PC-9 (cell line): ENCODE data around the gene RPTOR. TPM values are rescaled to one million over a fixed set of nuclear protein-coding genes. Genes with fewer than 3 reads are reported as not detected.

Source experiments
- BruUV-seq: library from RNA; stranded (reverse); fragments of 400-500 nt; replicated peaks from 2 replicates; lab custom pipeline; 2021; lab: Mats Ljungman, UMichigan
- CTCF ChIA-PET: fragments of 300-600 bp; sonication (Branson Sonifier 250); formaldehyde crosslinking; loops from one replicate; lab custom pipeline; 2022; ENCODE audit warnings: antibody characterized with exemption; lab: Charles Lee
- POLR2A ChIA-PET: fragments of 300-600 bp; sonication (Branson Sonifier 250); formaldehyde crosslinking; loops from one replicate; lab custom pipeline; 2022; ENCODE audit warnings: antibody characterized with exemption; ENCODE audit not compliant: unreplicated experiment; lab: Charles Lee
- DNase-seq, 2 experiments: peaks; one replicate each; pipeline versions ENCODE4 v3.0.0 to v3.0.0-alpha.2; 2015 to 2022; ENCODE audit warnings: mixed read lengths in 1 of 2
- H2AFZ ChIP-seq: fragments of 200-600 bp; sonication (generic); 2 replicates; pipeline ENCODE4 v1.8.1; 2017; ENCODE audit warnings: antibody characterized with exemption
- H3F3A ChIP-seq: fragments of 200-600 bp; sonication (generic); 2 replicates; pipeline ENCODE4 v1.8.1; 2017; ENCODE audit warnings: antibody characterized with exemption, mild to moderate bottlenecking, low read depth; ENCODE audit not compliant: insufficient read depth
- H3K27ac ChIP-seq: fragments of 200-600 bp; sonication (generic); 2 replicates; pipeline ENCODE4 v1.6.1; 2016; ENCODE audit warnings: mixed run types
- H3K27me3 ChIP-seq: fragments of 200-600 bp; sonication (generic); 2 replicates; pipeline ENCODE4 v1.6.1; 2016; ENCODE audit warnings: low read depth, mixed run types; ENCODE audit not compliant: insufficient read depth
- H3K36me3 ChIP-seq: fragments of 200-600 bp; sonication (generic); 2 replicates; pipeline ENCODE4 v1.6.1; 2016; ENCODE audit warnings: low read depth, mixed run types
- H3K4me1 ChIP-seq: fragments of 200-600 bp; sonication (generic); replicated peaks from 2 replicates; pipeline ENCODE4 v1.6.1; 2016; ENCODE audit warnings: mixed run types; ENCODE audit not compliant: insufficient read depth
- H3K4me2 ChIP-seq: fragments of 200-600 bp; sonication (generic); 2 replicates; pipeline ENCODE4 v1.6.1; 2017; ENCODE audit warnings: mixed run types
- H3K4me3 ChIP-seq: fragments of 200-600 bp; sonication (generic); 2 replicates; pipeline ENCODE4 v1.6.1; 2016; ENCODE audit warnings: mixed run types
- H3K79me2 ChIP-seq: fragments of 200-600 bp; sonication (generic); 2 replicates; pipeline ENCODE4 v1.6.1; 2017; ENCODE audit warnings: low read depth, mixed run types
- H3K9me2 ChIP-seq: fragments of 200-600 bp; sonication (generic); 2 replicates; pipeline ENCODE4 v1.8.1; 2017; ENCODE audit warnings: mild to moderate bottlenecking; ENCODE audit not compliant: insufficient read depth
- H3K9me3 ChIP-seq: fragments of 200-600 bp; sonication (generic); 2 replicates; pipeline ENCODE4 v1.8.1; 2016; ENCODE audit warnings: low read depth; ENCODE audit not compliant: insufficient read depth
- H4K20me1 ChIP-seq: fragments of 200-600 bp; sonication (generic); 2 replicates; pipeline ENCODE4 v1.8.1; 2017; ENCODE audit not compliant: insufficient read depth
- CTCF ChIP-seq: fragments of 200-600 bp; sonication (generic); conservative IDR thresholded peaks from 2 replicates; pipeline ENCODE4 v1.6.1; 2017; ENCODE audit warnings: mixed run types, antibody characterized with exemption, mild to moderate bottlenecking, moderate library complexity
- EZH2 ChIP-seq: fragments of 200-600 bp; sonication (generic); IDR thresholded peaks from 2 replicates; pipeline ENCODE4 v1.8.0; 2017; ENCODE audit warnings: antibody characterized with exemption, low read depth
- intact Hi-C: fragments of 100-400 bp; cut with micrococcal nuclease; formaldehyde crosslinking; loops from one replicate; pipeline ENCODE4 v1.10.0; 2022; ENCODE audit not compliant: unreplicated experiment
- total RNA-seq: library from RNA; stranded (reverse); gene quantifications from 2 replicates; pipeline ENCODE4 v1.2.3, GENCODE V29; 2021

RPTOR gene
- total RNA-seq, 1 experiment from 2014 or later = 50.8 TPM

- Histone ChIP-seq H3K4me1 (no peaks in the 10 kb centered on the region), H3F3A (no peaks in the 10 kb centered on the region), H4K20me1 (peaks cover 4% of the 10 kb centered on the region; the same call in 1 of the 2 replicates), H3K9me2 (no peaks in the 10 kb centered on the region), H3K4me3 (no peak overlapping the region), H3K9me3 (no peaks in the 10 kb centered on the region), H2AFZ (no peak overlapping the region), H3K27me3 (no peaks in the 10 kb centered on the region), H3K79me2 (peaks cover 21% of the 10 kb centered on the region; the same call in 1 of the 2 replicates), H3K27ac (no peak overlapping the region), H3K4me2 (no peak overlapping the region), H3K36me3 (no peaks in the 10 kb centered on the region)
- no TSS peak for BruUV-seq
- CTCF ChIA-PET = no interaction called here
- TF ChIP-seq EZH2 = no peak
- TF ChIP-seq CTCF = no peak
- DNase-seq = no peak
- intact Hi-C loops = no loop called here
- POLR2A ChIA-PET = no interaction called here
Observed at GRCh38 chr17:80652756-80653330, 108.2 kb downstream of the RPTOR start.

GRCh38 chr17:80653856-80654255 lies 109.2 kb downstream of the RPTOR start:
- H4K20me1 ChIP-seq = peaks cover 3% of the 10 kb centered on the region; the same call in 1 of the 2 replicates
- H3K36me3 ChIP-seq = no peaks in the 10 kb centered on the region
- TF ChIP-seq CTCF (no peak), EZH2 (no peak)
- H2AFZ ChIP-seq = no peak overlapping the region
- no peak for DNase-seq
- no peaks in the 10 kb centered on the region for H3K4me1 ChIP-seq
- CTCF ChIA-PET = no interaction called here
- H3F3A ChIP-seq = no peaks in the 10 kb centered on the region
- H3K4me3 ChIP-seq = no peak overlapping the region
- intact Hi-C loops = no loop called here
- H3K27me3 ChIP-seq = no peaks in the 10 kb centered on the region
- H3K9me3 ChIP-seq = no peaks in the 10 kb centered on the region
- BruUV-seq = no TSS peak
- H3K4me2 ChIP-seq = no peak overlapping the region
- no peaks in the 10 kb centered on the region for H3K9me2 ChIP-seq
- H3K79me2 ChIP-seq = peaks cover 21% of the 10 kb centered on the region; the same call in 1 of the 2 replicates
- POLR2A ChIA-PET = no interaction called here
- no peak overlapping the region for H3K27ac ChIP-seq

GRCh38 chr17:80655608-80656007 lies 111.0 kb downstream of the RPTOR start:
- H3F3A ChIP-seq = no peaks in the 10 kb centered on the region
- no peaks in the 10 kb centered on the region for H3K36me3 ChIP-seq
- intact Hi-C loops = no loop called here
- no peak for TF ChIP-seq CTCF
- no peak for TF ChIP-seq EZH2
- H3K79me2 ChIP-seq = peaks cover 18% of the 10 kb centered on the region; the same call in 1 of the 2 replicates
- H3K9me2 ChIP-seq = no peaks in the 10 kb centered on the region
- no peak overlapping the region for H3K27ac ChIP-seq
- ChIA-PET POLR2A (no interaction called here), CTCF (no interaction called here)
- H3K9me3 ChIP-seq = no peaks in the 10 kb centered on the region
- no peak for DNase-seq
- H4K20me1 ChIP-seq = no peaks in the 10 kb centered on the region
- H2AFZ ChIP-seq = no peak overlapping the region
- no peak overlapping the region for H3K4me3 ChIP-seq
- BruUV-seq = no TSS peak
- no peaks in the 10 kb centered on the region for H3K4me1 ChIP-seq
- no peak overlapping the region for H3K4me2 ChIP-seq
- no peaks in the 10 kb centered on the region for H3K27me3 ChIP-seq
